SK-N-SH treated with all-trans-retinoic acid at 6 μM for 48 hours (cell line): Measurements from ENCODE around the gene PER1.

Experiments
- PPARA ChIP-seq: fragments of 250-450 bp; sonication (Bioruptor Pico); IDR thresholded peaks from 2 replicates; pipeline ENCODE4 v1.5.0; 2020; ENCODE audit warnings: mild to moderate bottlenecking, borderline replicate concordance
- TF ChIP-seq, protein P1 (sequence below): fragments of 250-450 bp; sonication (Bioruptor Pico); IDR thresholded peaks from 2 replicates; pipeline ENCODE4 v1.5.0; 2020; ENCODE audit warnings: mild to moderate bottlenecking, moderate library complexity

DNA sequence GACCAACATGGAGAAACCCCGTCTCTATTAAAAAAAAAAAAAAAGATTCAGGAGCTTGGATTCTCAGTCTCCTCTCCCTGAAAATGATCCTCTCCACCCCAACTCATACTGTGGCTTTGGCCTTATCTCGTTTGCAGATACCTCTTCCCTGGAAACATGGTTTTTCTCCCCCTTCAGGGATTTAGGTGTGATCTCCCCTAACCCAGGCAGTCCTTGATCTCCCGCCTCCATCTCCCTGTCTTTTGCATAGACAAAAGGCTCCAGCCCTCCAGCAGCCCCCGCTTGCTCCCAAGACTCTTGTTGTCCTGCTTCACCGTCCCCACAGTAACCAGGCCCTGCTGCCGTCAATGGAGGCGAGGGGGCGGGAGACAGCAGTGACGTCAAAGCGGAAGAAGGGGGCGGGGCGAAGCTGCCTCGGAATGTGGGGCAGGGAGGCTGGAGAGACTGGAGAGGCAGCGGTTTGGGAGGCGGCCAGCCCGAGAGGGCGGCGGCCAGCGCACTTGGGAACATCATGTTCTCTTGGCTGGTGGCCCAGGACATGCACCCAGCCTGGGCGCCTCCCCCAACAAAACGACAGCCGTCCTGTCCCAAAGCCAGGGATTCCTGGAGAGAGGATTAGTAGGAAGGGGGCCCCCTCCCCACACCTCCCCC, 1.9 kb upstream of the PER1 start:
- no peak for TF ChIP-seq PPARA (CRISPR knock-in tag)
- TF ChIP-seq, protein P1, sequence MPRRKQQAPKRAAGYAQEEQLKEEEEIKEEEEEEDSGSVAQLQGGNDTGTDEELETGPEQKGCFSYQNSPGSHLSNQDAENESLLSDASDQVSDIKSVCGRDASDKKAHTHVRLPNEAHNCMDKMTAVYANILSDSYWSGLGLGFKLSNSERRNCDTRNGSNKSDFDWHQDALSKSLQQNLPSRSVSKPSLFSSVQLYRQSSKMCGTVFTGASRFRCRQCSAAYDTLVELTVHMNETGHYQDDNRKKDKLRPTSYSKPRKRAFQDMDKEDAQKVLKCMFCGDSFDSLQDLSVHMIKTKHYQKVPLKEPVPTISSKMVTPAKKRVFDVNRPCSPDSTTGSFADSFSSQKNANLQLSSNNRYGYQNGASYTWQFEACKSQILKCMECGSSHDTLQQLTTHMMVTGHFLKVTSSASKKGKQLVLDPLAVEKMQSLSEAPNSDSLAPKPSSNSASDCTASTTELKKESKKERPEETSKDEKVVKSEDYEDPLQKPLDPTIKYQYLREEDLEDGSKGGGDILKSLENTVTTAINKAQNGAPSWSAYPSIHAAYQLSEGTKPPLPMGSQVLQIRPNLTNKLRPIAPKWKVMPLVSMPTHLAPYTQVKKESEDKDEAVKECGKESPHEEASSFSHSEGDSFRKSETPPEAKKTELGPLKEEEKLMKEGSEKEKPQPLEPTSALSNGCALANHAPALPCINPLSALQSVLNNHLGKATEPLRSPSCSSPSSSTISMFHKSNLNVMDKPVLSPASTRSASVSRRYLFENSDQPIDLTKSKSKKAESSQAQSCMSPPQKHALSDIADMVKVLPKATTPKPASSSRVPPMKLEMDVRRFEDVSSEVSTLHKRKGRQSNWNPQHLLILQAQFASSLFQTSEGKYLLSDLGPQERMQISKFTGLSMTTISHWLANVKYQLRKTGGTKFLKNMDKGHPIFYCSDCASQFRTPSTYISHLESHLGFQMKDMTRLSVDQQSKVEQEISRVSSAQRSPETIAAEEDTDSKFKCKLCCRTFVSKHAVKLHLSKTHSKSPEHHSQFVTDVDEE: no peak
